ENCODE data around the gene RBM47.

DNA sequence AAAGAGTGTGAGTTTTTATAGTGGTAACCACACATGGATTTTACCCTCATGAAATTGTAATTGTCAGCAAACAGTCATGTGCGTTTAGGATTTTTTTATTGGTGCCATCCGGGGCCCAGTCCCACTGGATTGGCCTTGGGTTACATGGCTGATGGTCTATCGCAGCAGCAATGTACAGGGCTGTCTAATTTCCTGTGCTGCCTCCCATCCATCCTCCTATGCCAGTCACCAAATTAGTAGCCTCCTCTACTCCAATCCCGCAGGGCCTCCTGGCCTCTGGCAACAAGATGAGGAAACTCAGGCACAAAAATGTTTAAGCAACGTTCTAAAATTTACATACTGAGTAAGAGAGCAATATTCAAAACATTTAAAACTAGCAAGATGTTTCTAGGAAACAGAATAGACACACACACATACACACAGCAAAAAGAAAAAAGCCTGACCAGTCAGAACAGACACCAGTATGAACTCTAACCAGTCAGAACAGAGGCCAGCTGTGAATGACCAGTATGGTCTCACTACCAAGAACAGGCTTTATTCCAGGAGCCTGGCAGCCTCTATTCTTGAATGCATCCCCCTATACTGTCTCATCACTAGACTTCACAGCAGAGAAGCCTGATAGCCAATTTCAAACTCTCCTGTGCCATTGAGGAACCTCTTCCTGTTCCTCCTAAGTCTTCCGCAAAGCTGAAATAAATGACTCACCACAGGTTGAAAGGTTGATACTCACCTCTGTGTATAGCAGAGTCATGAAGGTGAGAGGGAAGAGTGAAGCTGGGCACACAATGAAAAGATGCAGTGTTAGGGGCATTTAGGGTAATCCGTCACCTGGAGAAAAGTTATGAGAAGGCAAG, 251.9 kb downstream of the RBM47 start:
- TF ChIP-seq GATA2 (IDR thresholded peaks at IDR 0.05; ENCODE audit: low read depth, low read length) (no peak), GATA3 (IDR thresholded peaks at IDR 0.05; ENCODE audit: low read depth, low read length) (no peak)

Measured in SH-SY5Y (cell line).